H1 (cell line): ENCODE results near the gene TMEM132A. TPM values are rescaled to one million over a fixed set of nuclear protein-coding genes. Genes with fewer than 3 reads are reported as not detected.

ENCODE experiments used
- CHD7 ChIP-seq: fragments of 300-600 bp; sonication (generic); IDR thresholded peaks from 2 replicates; pipeline ENCODE4 v1.7.1; 2012; ENCODE audit warnings: low read length, moderate library complexity, mild to moderate bottlenecking, inconsistent platforms; ENCODE audit not compliant: insufficient replicate concordance
- GTF2F1 ChIP-seq: IDR thresholded peaks from 2 replicates; pipeline ENCODE4 v1.6.1; 2012; ENCODE audit warnings: low read depth, low read length, improper control_type of control experiment, borderline replicate concordance
- RNF2 ChIP-seq: fragments of 200-900, 300-1000 bp; sonication (generic); IDR thresholded peaks from 2 replicates; pipeline ENCODE4 v1.7.1; 2016; ENCODE audit warnings: borderline replicate concordance, low read depth, mild to moderate bottlenecking, antibody characterized with exemption, low read length; ENCODE audit not compliant: poor library complexity, severe bottlenecking; ENCODE audit errors: missing control alignments
- polyA plus RNA-seq, 7 experiments: library from polyadenylated mRNA; depleted of rRNA in 3 of 7; stranded (reverse) in 5 of 7; unstranded in 2 of 7; fragments of >200 nt in 5 of 7; fragments of 200-250 nt in 2 of 7; gene quantifications; 1 replicate in 5 of 7; 2 replicates in 1 of 7; 4 replicates in 1 of 7; pipeline versions ENCODE4 v1.2.1 to v1.2.3, GENCODE V29; 2011 to 2013; ENCODE audit warnings: missing spikeins in 2 of 7, mixed read lengths in 2 of 7
- total RNA-seq: library from RNA; stranded (reverse); fragmentation: NEBNext Ultra II Directional; extraction: Animal tissue kit (Norgen Biotek cat#: 25700); gene quantifications from 2 replicates; pipeline ENCODE4 v1.2.1, GENCODE V29; 2021

The TMEM132A gene
- total and polyA plus RNA-seq, 2 of the 8 experiments (the other 6 are each of a cell fraction or from before 2014, with no cell fraction given): 46.6 to 97.9 TPM

GRCh38 chr11:60890696-60891095 is 33.6 kb upstream of the TMEM132A start (continued):
- TF ChIP-seq CHD7: no peak
- no peak for TF ChIP-seq RNF2
- no peak for TF ChIP-seq GTF2F1
